ENCODE results near the gene RGS11. TPM values are rescaled to one million over a fixed set of nuclear protein-coding genes. Genes with fewer than 3 reads are reported as not detected.

Gene RGS11
- total RNA-seq, 1 experiment from 2014 or later = 0.85 TPM

Other genes with a start within 250 kb of the RGS11 start
- 27.4 and 29.1 TPM in 2 replicates for gene POLR3K, start 222.3 kb downstream of the RGS11 start, total RNA-seq (2022)
- 37.8 and 38.7 TPM in 2 replicates for gene SNRNP25, start 222.1 kb downstream of the RGS11 start, total RNA-seq (2022)
- 47.3 and 60.2 TPM in 2 replicates for gene RHBDF1, start 203.3 kb downstream of the RGS11 start, total RNA-seq (2022)
- gene MPG, start 197.7 kb downstream of the RGS11 start, total RNA-seq (2022) = 40.1 and 45.6 TPM in 2 replicates
- gene NPRL3, start 137.3 kb downstream of the RGS11 start, total RNA-seq (2022) = 51.8 and 53.2 TPM in 2 replicates
- not detected in 2 replicates for gene HBZ, start 123.3 kb downstream of the RGS11 start, total RNA-seq (2022)
- gene HBM, start 110.0 kb downstream of the RGS11 start, total RNA-seq (2022) = not detected in 2 replicates
- not detected in 2 replicates for gene HBA2, start 103.1 kb downstream of the RGS11 start, total RNA-seq (2022)
- gene HBA1, start 99.3 kb downstream of the RGS11 start, total RNA-seq (2022) = not detected in 2 replicates
- gene HBQ1, start 95.5 kb downstream of the RGS11 start, total RNA-seq (2022) = not detected in 2 replicates
- 74.6 and 79.3 TPM in 2 replicates for gene LUC7L, start 46.5 kb downstream of the RGS11 start, total RNA-seq (2022)
- 118 and 130 TPM in 2 replicates for gene FAM234A, start 41.1 kb downstream of the RGS11 start, total RNA-seq (2022)
- 0.29 TPM in 1 of 2 replicates, not detected in the other for gene ARHGDIG, start 4.6 kb upstream of the RGS11 start, total RNA-seq (2022)
- 0.71 TPM in 1 of 2 replicates, not detected in the other for gene PDIA2, start 7.2 kb upstream of the RGS11 start, total RNA-seq (2022)
- gene AXIN1, start 76.8 kb upstream of the RGS11 start, total RNA-seq (2022) = 49.8 and 52.5 TPM in 2 replicates
- 115 and 126 TPM in 2 replicates for gene MRPL28, start 94.6 kb upstream of the RGS11 start, total RNA-seq (2022)
- gene PGAP6, start 106.0 kb upstream of the RGS11 start, total RNA-seq (2022) = 70.0 and 78.5 TPM in 2 replicates
- 88.2 and 96.5 TPM in 2 replicates for gene NME4, start 121.3 kb upstream of the RGS11 start, total RNA-seq (2022)
- 41.2 and 49.6 TPM in 2 replicates for gene DECR2, start 125.9 kb upstream of the RGS11 start, total RNA-seq (2022)
- 26.6 and 33.7 TPM in 2 replicates for gene RAB11FIP3, start 149.7 kb upstream of the RGS11 start, total RNA-seq (2022)